Measurements from ENCODE around the gene PPP1R9A.
A peak's percentile ranks its signal among the peaks of the same experiment; 100 is the strongest.

The PPP1R9A gene

DNA sequence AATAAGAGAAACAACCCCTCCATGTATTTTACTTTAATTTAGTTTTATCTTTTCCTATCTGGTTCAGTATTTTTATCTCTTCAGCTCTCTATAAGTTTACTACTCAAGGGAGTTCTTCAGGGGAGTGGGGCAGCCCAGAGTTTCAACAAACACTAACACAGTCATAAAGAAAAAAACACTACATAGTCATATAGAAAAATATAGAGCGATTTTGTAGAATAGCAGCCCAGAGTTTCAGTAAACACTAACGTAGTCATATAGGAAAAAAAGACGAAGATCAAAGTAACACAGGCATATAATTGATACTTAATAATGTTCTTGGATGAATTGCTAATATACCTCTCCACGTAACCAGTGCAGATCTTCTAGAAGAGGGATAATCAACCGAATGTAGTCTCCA, 362.2 kb downstream of the PPP1R9A start:
- no peak for DNase-seq (ENCODE audit: low read depth)
- TF ChIP-seq, protein P1, sequence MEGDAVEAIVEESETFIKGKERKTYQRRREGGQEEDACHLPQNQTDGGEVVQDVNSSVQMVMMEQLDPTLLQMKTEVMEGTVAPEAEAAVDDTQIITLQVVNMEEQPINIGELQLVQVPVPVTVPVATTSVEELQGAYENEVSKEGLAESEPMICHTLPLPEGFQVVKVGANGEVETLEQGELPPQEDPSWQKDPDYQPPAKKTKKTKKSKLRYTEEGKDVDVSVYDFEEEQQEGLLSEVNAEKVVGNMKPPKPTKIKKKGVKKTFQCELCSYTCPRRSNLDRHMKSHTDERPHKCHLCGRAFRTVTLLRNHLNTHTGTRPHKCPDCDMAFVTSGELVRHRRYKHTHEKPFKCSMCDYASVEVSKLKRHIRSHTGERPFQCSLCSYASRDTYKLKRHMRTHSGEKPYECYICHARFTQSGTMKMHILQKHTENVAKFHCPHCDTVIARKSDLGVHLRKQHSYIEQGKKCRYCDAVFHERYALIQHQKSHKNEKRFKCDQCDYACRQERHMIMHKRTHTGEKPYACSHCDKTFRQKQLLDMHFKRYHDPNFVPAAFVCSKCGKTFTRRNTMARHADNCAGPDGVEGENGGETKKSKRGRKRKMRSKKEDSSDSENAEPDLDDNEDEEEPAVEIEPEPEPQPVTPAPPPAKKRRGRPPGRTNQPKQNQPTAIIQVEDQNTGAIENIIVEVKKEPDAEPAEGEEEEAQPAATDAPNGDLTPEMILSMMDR (conservative IDR thresholded peaks at IDR 0.05; ENCODE audit: control insufficient read depth, insufficient read depth, low read depth, low read length) = no peak
- no peak overlapping the region for H3K4me3 ChIP-seq (ENCODE audit: control insufficient read depth, low read depth, low read length)

DNA sequence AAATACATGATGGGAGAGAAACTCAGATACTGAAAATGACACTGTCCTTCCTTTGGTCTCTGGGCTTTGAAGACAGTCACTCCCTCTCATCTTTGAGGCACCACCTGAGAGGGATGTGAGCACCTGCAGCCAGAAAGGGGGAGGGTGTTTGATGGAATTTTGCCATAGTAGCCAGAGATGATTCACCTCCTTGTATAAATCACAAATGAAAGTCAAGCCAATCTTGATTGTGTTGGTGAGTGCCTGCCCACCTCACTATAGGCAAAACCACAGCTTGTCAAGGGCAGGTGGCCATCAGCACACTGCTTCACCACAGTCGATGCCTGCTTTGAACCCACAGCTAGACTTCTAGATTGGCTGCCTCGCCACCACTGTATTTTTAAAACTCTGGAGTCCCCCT, 368.7 kb downstream of the PPP1R9A start:
- no peak overlapping the region for H3K4me3 ChIP-seq (ENCODE audit: control insufficient read depth, low read depth, low read length)
- no peak for DNase-seq (ENCODE audit: low read depth)
- TF ChIP-seq, protein P1 (conservative IDR thresholded peaks at IDR 0.05; ENCODE audit: control insufficient read depth, insufficient read depth, low read depth, low read length) = no peak

DNA sequence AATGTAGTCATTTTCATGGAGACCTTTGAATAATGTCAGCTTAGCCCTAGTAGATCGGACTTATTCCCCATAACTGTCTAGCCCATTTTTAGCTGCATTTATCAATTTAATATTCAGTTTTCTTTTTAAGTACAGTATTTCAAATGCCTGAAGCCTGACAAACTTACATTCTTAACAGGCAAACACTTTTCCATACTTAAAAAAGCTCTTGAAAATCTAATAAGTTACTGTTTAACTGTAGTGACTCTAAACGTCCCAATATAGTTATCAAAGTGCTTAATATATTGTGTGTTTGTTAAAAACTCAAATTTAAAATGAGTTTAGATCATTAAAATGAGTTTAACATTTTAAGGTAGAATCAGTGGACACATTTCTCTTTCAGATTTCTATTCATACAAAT, 372.0 kb downstream of the PPP1R9A start:
- H3K4me3 ChIP-seq (ENCODE audit: control insufficient read depth, low read depth, low read length) = no peak overlapping the region
- TF ChIP-seq, protein P1 (conservative IDR thresholded peaks at IDR 0.05; ENCODE audit: control insufficient read depth, insufficient read depth, low read depth, low read length) = no peak
- no peak for DNase-seq (ENCODE audit: low read depth)

DNA sequence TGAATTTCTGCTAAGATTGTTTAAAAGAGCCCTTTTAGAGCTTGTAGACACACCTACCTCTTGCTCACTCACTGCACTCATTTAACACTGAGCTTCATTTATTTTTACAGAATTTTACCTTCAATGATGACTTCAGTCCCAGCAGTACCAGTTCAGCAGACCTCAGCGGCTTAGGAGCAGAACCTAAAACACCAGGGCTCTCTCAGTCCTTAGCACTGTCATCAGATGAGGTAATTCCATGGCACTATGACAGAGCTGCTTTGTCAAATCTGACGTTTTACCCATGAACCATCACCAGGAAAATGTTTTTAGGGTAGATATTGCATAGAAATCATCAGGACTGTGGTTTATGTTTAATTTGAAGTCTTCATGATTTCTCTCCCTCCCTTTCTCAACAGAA, 378.7 kb downstream of the PPP1R9A start:
- no peak overlapping the region for H3K4me3 ChIP-seq (ENCODE audit: control insufficient read depth, low read depth, low read length)
- TF ChIP-seq, protein P1 (conservative IDR thresholded peaks at IDR 0.05; ENCODE audit: control insufficient read depth, insufficient read depth, low read depth, low read length) = no peak
- DNase-seq (ENCODE audit: low read depth) = peak; percentile 14

DNA sequence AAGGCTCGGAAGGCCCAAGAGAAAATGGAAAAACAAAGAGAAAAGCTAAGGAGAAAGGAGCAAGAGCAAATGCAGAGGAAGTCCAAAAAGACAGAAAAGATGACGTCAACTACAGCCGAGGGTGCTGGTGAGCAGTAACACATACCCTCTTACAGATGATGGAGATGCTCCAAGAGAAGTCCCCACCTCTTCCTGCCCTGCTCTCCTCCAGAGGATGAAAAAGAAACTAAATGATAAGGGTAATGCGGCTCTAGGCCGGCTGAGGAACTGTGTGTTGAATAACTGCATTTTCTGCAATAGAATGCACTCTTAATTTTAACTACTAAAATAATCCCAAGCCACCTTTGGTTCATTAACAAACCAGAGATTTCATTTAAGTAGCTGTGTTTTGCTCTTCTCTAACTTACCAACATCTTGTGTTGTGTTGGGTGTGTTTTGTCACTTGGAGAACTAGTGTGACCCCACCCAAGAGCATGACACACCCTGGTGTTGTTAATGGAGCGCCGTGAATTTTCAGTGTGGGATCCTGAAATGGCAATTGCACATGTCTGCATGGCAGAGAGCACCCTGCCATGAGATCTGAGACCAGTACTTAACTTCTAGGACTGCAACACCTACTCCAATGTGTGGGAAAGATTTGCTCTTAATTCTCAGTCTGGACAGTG, 382.9 kb downstream of the PPP1R9A start:
- TF ChIP-seq, protein P1 (conservative IDR thresholded peaks at IDR 0.05; ENCODE audit: control insufficient read depth, insufficient read depth, low read depth, low read length) = no peak
- no peak for DNase-seq (ENCODE audit: low read depth)
- H3K4me3 ChIP-seq (ENCODE audit: control insufficient read depth, low read depth, low read length) = no peak overlapping the region

DNA sequence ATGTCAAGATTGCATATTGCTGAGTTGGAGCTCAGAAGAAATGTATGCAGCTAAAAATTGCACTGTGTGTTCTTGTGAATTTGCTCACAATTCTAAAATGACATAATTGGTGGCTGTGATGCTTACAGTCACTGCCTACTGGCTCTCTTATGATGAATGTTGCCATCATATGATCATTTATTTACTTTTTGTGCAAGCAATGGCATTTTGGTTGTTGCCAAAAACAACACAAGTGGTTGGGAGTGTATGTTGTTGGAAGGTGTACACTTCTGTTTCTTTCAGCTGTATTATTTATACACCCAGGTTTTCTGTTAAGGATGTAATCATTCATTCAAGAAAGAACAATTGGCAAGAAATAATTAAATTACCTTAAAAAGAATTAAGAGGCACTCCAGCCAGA, 388.0 kb downstream of the PPP1R9A start:
- TF ChIP-seq, protein P1 (conservative IDR thresholded peaks at IDR 0.05; ENCODE audit: control insufficient read depth, insufficient read depth, low read depth, low read length) = no peak
- no peak overlapping the region for H3K4me3 ChIP-seq (ENCODE audit: control insufficient read depth, low read depth, low read length)
- DNase-seq (ENCODE audit: low read depth) = no peak

DNA sequence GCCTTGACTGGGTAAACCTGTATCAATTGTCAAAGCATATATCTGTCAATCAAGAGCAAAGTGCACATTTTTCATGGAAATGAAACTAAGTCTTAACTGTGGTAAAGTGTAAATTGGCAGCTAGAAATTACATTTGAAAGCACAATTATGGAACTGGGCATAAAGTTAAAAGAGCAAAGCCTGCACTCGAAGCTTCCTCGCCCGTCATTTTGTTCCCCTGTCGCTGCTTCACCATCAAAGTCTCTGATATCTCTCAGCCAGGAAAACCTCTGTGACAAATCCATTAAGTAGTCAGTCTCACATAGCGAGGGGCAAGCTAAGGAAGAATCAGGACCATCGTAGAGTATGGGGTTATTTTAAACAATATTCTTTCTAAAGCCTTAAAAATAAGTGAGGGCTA, 389.1 kb downstream of the PPP1R9A start:
- no peak for DNase-seq (ENCODE audit: low read depth)
- TF ChIP-seq, protein P1 (conservative IDR thresholded peaks at IDR 0.05; ENCODE audit: control insufficient read depth, insufficient read depth, low read depth, low read length) = no peak

More for the DNA sequence above, 389.1 kb downstream of the PPP1R9A start:
- H3K4me3 ChIP-seq (ENCODE audit: control insufficient read depth, low read depth, low read length) = no peak overlapping the region
